ENCODE measurements around the gene C12orf57.

The C12orf57 gene

GRCh38 chr12:6932766-6933165, 11.1 kb upstream of the C12orf57 start:
- no peak for DNase-seq (ENCODE audit: low read depth)
- no peak overlapping the region for H3K4me3 ChIP-seq (ENCODE audit: low read depth, low read length)
- TF ChIP-seq CTCF (IDR thresholded peaks at IDR 0.05; ENCODE audit: insufficient read depth, low read depth, low read length, missing control alignments) = no peak

GRCh38 chr12:6934110-6934509, 9.7 kb upstream of the C12orf57 start:
- no peak for TF ChIP-seq CTCF (IDR thresholded peaks at IDR 0.05; ENCODE audit: insufficient read depth, low read depth, low read length, missing control alignments)
- H3K4me3 ChIP-seq (ENCODE audit: low read depth, low read length) = no peak overlapping the region
- DNase-seq (ENCODE audit: low read depth) = no peak

- TF ChIP-seq CTCF (IDR thresholded peaks at IDR 0.05; ENCODE audit: insufficient read depth, low read depth, low read length, missing control alignments) = no peak
- H3K4me3 ChIP-seq (ENCODE audit: low read depth, low read length) = no peak overlapping the region; the same call in 1 of the 2 replicates
- DNase-seq (ENCODE audit: low read depth) = no peak
These were observed 8.2 kb upstream of the C12orf57 start for GRCh38 chr12:6935371-6936193.

- H3K4me3 ChIP-seq (ENCODE audit: low read depth, low read length) = peak overlapping the region; percentile 94
- TF ChIP-seq CTCF (IDR thresholded peaks at IDR 0.05; ENCODE audit: insufficient read depth, low read depth, low read length, missing control alignments) = no peak
- no peak for DNase-seq (ENCODE audit: low read depth)
These were observed 7.6 kb upstream of the C12orf57 start for GRCh38 chr12:6936194-6936635.

GRCh38 chr12:6936636-6937480, 7.0 kb upstream of the C12orf57 start:
- DNase-seq (ENCODE audit: low read depth) = peak; percentile 73
- TF ChIP-seq CTCF (IDR thresholded peaks at IDR 0.05; ENCODE audit: insufficient read depth, low read depth, low read length, missing control alignments) = peak; percentile 8
- peak overlapping the region; percentile 94 for H3K4me3 ChIP-seq (ENCODE audit: low read depth, low read length)

GRCh38 chr12:6937481-6938352, 6.1 kb upstream of the C12orf57 start:
- TF ChIP-seq CTCF (IDR thresholded peaks at IDR 0.05; ENCODE audit: insufficient read depth, low read depth, low read length, missing control alignments) = peak; percentile 97
- H3K4me3 ChIP-seq (ENCODE audit: low read depth, low read length) = peak overlapping the region; percentile 94
- DNase-seq (ENCODE audit: low read depth) = peak; percentile 98
